SK-N-MC (cell line): ENCODE results near the gene TTC24.

Source experiments
- EZH2 ChIP-seq: fragments of 200-600 bp; sonication (generic); IDR thresholded peaks from one replicate; pipeline ENCODE4 v1.6.1; 2017; ENCODE audit warnings: antibody characterized with exemption
- POLR2AphosphoS5 ChIP-seq: IDR thresholded peaks from 2 replicates; pipeline ENCODE4 v1.6.1; 2012; ENCODE audit warnings: mild to moderate bottlenecking, low read depth, low read length, borderline replicate concordance

- TF ChIP-seq EZH2 (no peak), POLR2AphosphoS5 (no peak)
Observed at GRCh38 chr1:156546267-156546666, 33.3 kb upstream of the TTC24 start.
